Activated CD4-positive, alpha-beta memory T cell treated with anti-CD3 and anti-CD28 coated beads, Interleukin-2, amount 10 ng/mL, durations not matched to agents 7 days and 5 days (primary cell): ENCODE data around the gene HECTD3. TPM values are rescaled to one million over a fixed set of nuclear protein-coding genes. Genes with fewer than 3 reads are reported as not detected.
"Not testable (repeated sequence)": the region's sequence is repeated elsewhere in the genome, so short reads cannot be mapped to it uniquely, and the experiment has no call there.

Experiments used
- CTCF ChIA-PET: fragments of 350-600 bp; sonication (Branson Sonifier 250); formaldehyde crosslinking; loops from one replicate; lab custom pipeline; 2021; ENCODE audit warnings: antibody characterized with exemption, inconsistent platforms; lab: Charles Lee
- POLR2A ChIA-PET: fragments of 350-600 bp; sonication (Branson Sonifier 250); formaldehyde crosslinking; loops from one replicate; lab custom pipeline; 2021; ENCODE audit warnings: antibody characterized with exemption; lab: Charles Lee
- DNase-seq: peaks from one replicate; pipeline ENCODE4 v3.0.0-alpha.2; 2020
- H3K27ac Mint-ChIP-seq: one replicate; pipeline ENCODE4 v1.8.0; 2021; ENCODE audit warnings: mild to moderate bottlenecking, mixed read lengths
- H3K27me3 Mint-ChIP-seq: one replicate; pipeline ENCODE4 v1.8.0; 2021; ENCODE audit warnings: mixed read lengths
- H3K36me3 Mint-ChIP-seq: one replicate; pipeline ENCODE4 v1.8.0; 2021; ENCODE audit warnings: low read depth, mixed read lengths
- H3K4me1 Mint-ChIP-seq: one replicate; pipeline ENCODE4 v1.8.0; 2021; ENCODE audit warnings: mixed read lengths
- H3K4me3 Mint-ChIP-seq: one replicate; pipeline ENCODE4 v1.8.0; 2021; ENCODE audit warnings: mild to moderate bottlenecking, mixed read lengths
- H3K9me3 Mint-ChIP-seq: one replicate; pipeline ENCODE4 v1.8.0; 2021; ENCODE audit warnings: mixed read lengths
- total RNA-seq, 2 experiments: library from RNA; stranded (reverse); gene quantifications; one replicate each; pipeline ENCODE4 v1.2.3, GENCODE V29; 2021

Gene HECTD3
- total RNA-seq, 2 experiments from 2014 or later: 40.3 to 43.5 TPM

DNA sequence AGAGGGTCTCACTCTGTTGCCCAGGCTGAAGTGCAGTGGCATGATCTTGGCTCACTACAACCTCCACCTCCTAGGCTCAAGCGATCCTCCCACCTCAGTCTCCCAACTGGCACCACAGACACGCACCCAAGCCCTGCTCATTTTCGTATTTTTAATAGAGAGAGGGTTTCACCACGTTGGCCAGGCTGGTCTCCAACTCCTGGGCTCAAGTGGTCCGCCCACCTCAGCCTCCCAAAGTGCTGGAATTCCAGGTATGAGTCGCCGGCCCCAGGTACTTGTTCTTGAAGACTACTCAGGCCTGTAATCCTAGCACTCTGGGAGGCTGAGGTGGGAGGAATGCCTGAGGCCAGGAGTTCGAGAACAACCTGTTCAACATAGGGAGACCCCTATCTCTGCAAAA, 9.5 kb downstream of the HECTD3 start:
- CTCF ChIA-PET, H3K27ac Mint-ChIP-seq, DNase-seq, H3K4me1 Mint-ChIP-seq, H3K27me3 Mint-ChIP-seq, H3K4me3 Mint-ChIP-seq, H3K9me3 Mint-ChIP-seq, POLR2A ChIA-PET: not testable (repeated sequence)
- H3K36me3 Mint-ChIP-seq: peaks cover 38% of the 10 kb centered on the region

DNA sequence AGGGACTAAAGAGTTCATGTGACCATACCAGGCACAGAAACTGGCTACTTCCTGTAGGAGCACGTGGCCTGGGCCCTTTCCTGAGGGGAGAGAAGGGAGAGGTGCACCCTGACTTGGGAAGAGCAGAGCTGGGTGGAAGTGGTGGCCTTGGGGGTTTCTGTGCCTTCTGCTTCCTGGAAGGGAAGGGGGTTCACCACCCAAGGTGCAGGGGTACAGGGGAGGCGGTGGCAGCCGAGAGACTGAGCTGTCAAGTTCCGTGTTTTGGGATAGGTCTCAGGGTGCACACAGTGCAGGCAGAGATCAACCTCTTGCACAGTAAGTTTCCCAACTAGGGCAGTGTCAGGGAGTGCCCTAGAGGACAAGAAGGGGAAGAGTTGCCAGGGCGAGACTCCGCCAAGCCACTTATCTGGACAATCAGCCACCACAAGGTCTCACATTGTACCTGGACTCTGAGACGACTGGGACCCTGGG, 10.1 kb downstream of the HECTD3 start:
- peaks cover 9% of the 10 kb centered on the region for H3K4me1 Mint-ChIP-seq
- H3K27ac Mint-ChIP-seq: peak overlapping the region; percentile 18
- CTCF ChIA-PET: no interaction called here
- H3K4me3 Mint-ChIP-seq: no peak overlapping the region
- no peaks in the 10 kb centered on the region for H3K27me3 Mint-ChIP-seq
- DNase-seq: no peak
- peaks cover 35% of the 10 kb centered on the region for H3K36me3 Mint-ChIP-seq
- no peaks in the 10 kb centered on the region for H3K9me3 Mint-ChIP-seq
- POLR2A ChIA-PET: interaction anchor here (1.0 kb wide), 1 partner anchor 10 kb away, joined by 3 read pairs; the partner anchor contains the start of gene HECTD3

DNA sequence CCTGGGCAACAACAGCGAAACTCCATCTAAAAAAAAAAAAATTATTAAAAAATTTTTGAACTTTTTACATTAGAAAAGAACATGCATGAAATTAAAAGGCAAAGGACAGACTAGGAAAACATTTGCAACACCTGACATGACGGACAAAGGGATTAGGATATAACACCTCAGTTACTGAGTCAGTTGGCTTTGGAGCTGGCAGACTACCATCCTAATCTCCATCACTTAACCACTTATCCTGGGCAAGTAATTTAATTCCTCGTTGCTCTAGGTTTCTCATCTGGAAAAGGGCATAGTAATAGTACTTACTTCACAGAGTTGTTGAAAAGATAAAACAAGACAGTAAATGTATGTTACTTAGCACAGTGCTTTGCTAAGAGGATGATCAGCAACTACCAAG, 11.9 kb downstream of the HECTD3 start:
- H3K4me3 Mint-ChIP-seq: no peak overlapping the region
- H3K27ac Mint-ChIP-seq: no peak overlapping the region
- no peaks in the 10 kb centered on the region for H3K9me3 Mint-ChIP-seq
- H3K4me1 Mint-ChIP-seq: peaks cover 9% of the 10 kb centered on the region
- ChIA-PET POLR2A (interaction anchor here (1.7 to 2.0 kb wide), 2 partner anchors 9 to 13 kb away, joined by 4 to 5 read pairs; partner anchors contain the start of gene EIF2B3), CTCF (no interaction called here)
- no peak for DNase-seq
- peaks cover under 1% of the 10 kb centered on the region for H3K27me3 Mint-ChIP-seq
- H3K36me3 Mint-ChIP-seq: peaks cover 21% of the 10 kb centered on the region

DNA sequence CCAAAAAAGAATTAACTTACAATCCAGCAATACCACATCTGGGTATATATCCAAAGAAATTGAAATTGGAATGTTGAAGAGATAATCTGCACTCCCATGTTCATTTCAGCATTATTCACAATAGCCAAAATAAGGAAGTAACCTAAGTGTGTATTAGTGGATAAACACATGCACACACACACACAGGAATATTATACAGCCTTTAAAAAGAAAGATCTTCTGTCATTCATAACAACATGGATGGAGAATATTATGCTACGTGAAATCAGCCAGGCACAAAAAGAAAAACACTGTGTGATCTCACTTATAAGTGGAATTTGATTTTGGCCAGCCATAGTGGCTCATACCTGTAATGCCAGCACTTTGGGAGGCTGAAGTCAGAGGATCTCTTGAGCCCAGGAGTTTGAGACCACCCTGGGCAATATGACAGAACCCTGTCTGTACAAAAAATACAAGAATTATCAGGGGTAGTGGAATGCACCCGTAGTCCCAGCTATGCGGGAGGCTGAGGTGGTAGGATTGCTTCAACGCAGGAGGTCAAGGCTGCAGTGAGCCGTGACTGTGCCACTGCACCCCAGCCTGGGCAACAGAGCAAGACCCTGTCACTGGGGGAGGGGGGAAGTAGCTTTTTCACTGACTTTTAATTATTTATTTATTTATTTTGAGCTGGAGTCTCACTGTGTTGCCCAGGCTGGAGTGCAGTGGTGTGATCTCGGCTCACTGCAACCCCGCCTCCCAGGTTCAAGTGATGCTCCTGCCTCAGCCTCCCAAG, 15.5 kb downstream of the HECTD3 start:
- no peak overlapping the region for H3K4me3 Mint-ChIP-seq
- H3K27me3 Mint-ChIP-seq: peaks cover 2% of the 10 kb centered on the region
- POLR2A ChIA-PET: no interaction called here
- CTCF ChIA-PET: interaction anchor here (0.6 kb wide), 1 partner anchor 308 kb away, joined by 3 read pairs; no protein-coding TSS in a partner anchor
- no peak overlapping the region for H3K27ac Mint-ChIP-seq
- H3K36me3 Mint-ChIP-seq: no peaks in the 10 kb centered on the region
- H3K4me1 Mint-ChIP-seq: peaks cover 4% of the 10 kb centered on the region
- H3K9me3 Mint-ChIP-seq: no peaks in the 10 kb centered on the region
- DNase-seq: no peak

DNA sequence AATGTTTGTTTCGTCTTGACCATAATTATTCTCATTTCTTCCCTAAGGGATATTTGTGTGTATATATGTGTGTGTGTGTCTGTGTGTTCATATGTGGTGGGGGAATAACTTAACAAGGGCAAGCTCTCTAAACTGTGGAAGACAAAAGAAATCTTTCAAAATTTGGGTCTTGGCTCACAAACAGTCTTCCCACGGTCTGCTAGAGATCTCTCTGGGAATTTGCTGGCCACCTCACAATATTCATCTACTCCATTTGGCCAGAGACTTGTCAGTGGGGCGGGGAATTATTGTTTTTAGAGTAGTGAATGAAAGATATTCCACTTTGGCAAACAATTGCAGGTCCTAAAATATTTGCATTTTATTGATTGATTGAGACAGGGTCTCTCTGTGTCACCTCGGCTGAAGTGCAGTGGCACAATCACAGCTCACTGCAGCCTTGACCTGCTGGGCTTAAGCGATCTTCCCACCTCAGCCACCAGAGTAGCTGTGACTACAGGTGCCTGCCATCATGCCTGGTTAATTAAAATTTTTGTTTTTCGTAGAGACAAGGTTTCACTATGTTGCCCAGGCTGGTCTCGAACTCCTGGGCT, 16.7 kb downstream of the HECTD3 start:
- no peak overlapping the region for H3K4me3 Mint-ChIP-seq
- H3K27ac Mint-ChIP-seq: no peak overlapping the region
- no peaks in the 10 kb centered on the region for H3K9me3 Mint-ChIP-seq
- H3K4me1 Mint-ChIP-seq: no peaks in the 10 kb centered on the region
- DNase-seq: no peak
- ChIA-PET CTCF (no interaction called here), POLR2A (no interaction called here)
- peaks cover 4% of the 10 kb centered on the region for H3K27me3 Mint-ChIP-seq
- H3K36me3 Mint-ChIP-seq: no peaks in the 10 kb centered on the region

DNA sequence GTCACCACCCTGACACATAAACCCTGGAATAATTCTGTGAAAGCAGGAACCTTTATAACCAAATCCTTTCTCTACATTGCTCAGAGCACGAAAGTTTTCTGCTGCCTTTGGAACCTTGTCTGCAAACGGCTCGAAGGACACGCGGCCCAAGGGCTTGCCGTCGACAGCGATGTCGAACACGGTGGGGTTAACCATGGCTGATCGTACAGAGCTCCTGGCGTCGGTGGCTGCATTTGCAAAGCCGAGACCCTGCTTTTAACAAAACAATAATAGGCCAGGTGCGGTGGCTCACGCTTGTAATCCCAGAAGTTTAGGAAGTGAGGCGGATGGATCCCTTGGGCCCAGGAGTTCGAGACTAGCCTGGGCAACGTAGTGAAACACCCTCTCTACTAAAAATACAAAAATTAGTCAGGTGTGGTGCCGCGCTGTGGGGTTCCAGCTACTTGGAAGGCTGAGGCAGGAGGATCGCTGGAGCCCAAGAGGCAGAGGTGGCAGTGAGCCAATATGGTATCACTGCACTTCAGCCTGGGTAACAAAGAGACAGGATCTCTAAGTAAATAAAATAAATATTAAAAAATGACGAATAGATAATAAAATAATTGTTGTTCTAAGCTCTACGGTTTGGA, 22.5 kb downstream of the HECTD3 start:
- H3K4me3 Mint-ChIP-seq: no peak overlapping the region
- no peaks in the 10 kb centered on the region for H3K36me3 Mint-ChIP-seq
- peaks cover 22% of the 10 kb centered on the region for H3K4me1 Mint-ChIP-seq
- H3K27ac Mint-ChIP-seq: no peak overlapping the region
- POLR2A ChIA-PET: interaction anchor here (1.0 to 1.7 kb wide), 2 partner anchors 11 to 267 kb away, joined by 4 read pairs; no protein-coding TSS in a partner anchor
- peaks cover 2% of the 10 kb centered on the region for H3K27me3 Mint-ChIP-seq
- no peaks in the 10 kb centered on the region for H3K9me3 Mint-ChIP-seq
- no peak for DNase-seq
- CTCF ChIA-PET: interaction anchor here (1.0 to 1.4 kb wide), 3 partner anchors 9 to 195 kb away, joined by 3 to 5 read pairs (median 5); partner anchors contain the start of genes HECTD3 and UROD

DNA sequence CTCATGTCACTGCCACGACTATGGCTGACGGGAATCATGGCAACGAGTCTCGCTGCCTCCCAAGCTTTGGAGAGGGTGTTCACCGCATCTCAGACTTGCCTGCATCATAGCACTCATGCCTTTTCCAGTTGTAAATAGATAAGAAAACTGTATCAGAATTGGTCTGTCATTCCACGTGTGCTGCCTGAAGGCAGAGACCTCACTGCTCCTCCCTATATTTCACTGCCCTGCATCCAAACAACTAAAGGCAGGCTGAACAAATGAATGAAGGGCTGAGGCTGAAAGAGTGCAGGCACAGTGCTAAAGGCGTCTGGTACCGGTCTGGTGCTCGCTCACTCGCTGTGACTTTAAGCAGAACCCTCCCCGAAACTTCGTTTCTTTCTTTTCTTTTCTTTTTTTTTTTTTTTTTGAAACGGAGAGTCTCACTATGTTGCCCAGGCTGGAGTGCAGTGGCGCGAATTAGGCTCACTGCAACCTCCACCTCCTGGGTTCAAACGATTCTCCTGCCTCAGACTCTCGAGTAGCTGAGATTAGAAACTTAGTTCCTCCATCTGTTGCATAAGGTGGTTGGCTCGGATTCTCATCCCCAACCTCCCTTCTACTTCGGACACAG, 25.3 kb downstream of the HECTD3 start:
- CTCF ChIA-PET: interaction anchor here (0.7 to 2.9 kb wide), 7 partner anchors 14 to 317 kb away, joined by 3 to 24 read pairs (median 4); partner anchors contain the start of genes HECTD3, RPS8 and UROD
- POLR2A ChIA-PET: interaction anchor here (0.7 to 3.2 kb wide), 24 partner anchors 12 to 700 kb away, joined by 3 to 53 read pairs (median 4); partner anchors contain the start of genes BTBD19, DYNLT4, GPBP1L1 and HECTD3
- peaks cover 4% of the 10 kb centered on the region for H3K36me3 Mint-ChIP-seq
- H3K9me3 Mint-ChIP-seq: no peaks in the 10 kb centered on the region
- peak overlapping the region; percentile 90 for H3K4me3 Mint-ChIP-seq
- DNase-seq: no peak
- peak overlapping the region; percentile 86 for H3K27ac Mint-ChIP-seq
- peaks cover 2% of the 10 kb centered on the region for H3K27me3 Mint-ChIP-seq
- H3K4me1 Mint-ChIP-seq: peaks cover 28% of the 10 kb centered on the region

DNA sequence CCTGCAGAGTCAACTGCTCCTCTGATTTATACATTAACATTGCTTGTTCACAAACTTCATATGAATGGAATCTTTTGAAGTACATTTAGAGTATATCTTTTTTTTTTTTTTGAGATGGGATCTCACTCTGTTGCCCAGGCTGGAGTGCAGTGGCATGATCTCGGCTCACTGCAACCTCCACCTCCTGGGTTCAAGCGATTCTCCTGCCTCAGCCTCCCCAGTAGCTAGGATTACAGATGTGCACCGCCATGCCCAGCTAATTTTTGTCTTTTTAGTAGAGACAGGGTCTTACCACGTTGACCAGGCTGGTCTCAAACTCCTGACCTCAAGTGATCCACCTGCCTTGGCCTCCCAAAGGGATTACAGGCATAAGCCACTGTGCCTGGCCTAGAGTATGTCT, 33.8 kb downstream of the HECTD3 start:
- CTCF ChIA-PET, H3K4me3 Mint-ChIP-seq, POLR2A ChIA-PET, H3K9me3 Mint-ChIP-seq, DNase-seq, H3K27me3 Mint-ChIP-seq, H3K27ac Mint-ChIP-seq, H3K4me1 Mint-ChIP-seq: not testable (repeated sequence)
- H3K36me3 Mint-ChIP-seq: peaks cover 46% of the 10 kb centered on the region

DNA sequence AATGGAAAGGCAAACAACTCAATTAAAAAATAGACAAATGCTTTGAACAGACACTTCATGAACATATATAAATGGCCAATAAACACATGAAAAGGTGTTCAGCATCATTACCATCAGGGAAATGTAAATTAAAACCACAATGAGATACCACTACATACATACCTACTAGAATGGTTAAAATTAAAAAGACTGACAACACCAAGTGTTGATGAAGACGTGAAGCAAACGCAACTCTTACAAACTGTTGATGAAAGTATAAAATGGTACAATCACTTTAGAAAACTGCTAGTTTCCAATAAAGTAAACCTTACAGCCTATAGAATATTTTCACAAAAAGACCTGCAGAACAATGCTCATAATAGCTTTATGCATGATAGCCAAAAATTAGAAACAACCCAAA, 34.9 kb downstream of the HECTD3 start:
- Mint-ChIP-seq H3K36me3 (peaks cover 46% of the 10 kb centered on the region), H3K27me3 (no peaks in the 10 kb centered on the region), H3K27ac (no peak overlapping the region), H3K4me3 (no peak overlapping the region), H3K9me3 (peaks cover 3% of the 10 kb centered on the region), H3K4me1 (peaks cover 7% of the 10 kb centered on the region)
- CTCF ChIA-PET: no interaction called here
- DNase-seq: no peak
- POLR2A ChIA-PET: no interaction called here

DNA sequence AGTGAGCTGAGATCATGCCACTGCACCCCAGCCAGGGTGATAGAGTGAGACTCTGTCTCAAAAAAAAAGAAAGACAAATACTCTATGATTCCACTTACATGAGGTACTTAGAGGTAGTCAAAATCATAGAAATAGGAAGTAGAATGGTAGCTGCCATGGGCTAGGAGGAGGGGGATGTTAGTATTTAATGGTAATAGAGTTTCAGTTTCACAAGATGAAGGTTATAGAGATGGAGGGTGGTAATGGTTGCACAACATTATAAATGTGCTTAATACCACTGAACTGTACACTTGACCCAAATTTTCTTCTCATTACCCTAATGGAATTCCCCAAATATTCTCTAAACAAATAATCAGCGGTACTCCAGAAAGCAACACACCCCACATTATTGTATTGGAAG, 37.5 kb downstream of the HECTD3 start:
- Mint-ChIP-seq H3K4me1 (peaks cover 4% of the 10 kb centered on the region), H3K27ac (no peak overlapping the region), H3K9me3 (peaks cover 3% of the 10 kb centered on the region), H3K36me3 (peaks cover 47% of the 10 kb centered on the region), H3K4me3 (no peak overlapping the region), H3K27me3 (no peaks in the 10 kb centered on the region)
- ChIA-PET POLR2A (no interaction called here), CTCF (no interaction called here)
- no peak for DNase-seq

DNA sequence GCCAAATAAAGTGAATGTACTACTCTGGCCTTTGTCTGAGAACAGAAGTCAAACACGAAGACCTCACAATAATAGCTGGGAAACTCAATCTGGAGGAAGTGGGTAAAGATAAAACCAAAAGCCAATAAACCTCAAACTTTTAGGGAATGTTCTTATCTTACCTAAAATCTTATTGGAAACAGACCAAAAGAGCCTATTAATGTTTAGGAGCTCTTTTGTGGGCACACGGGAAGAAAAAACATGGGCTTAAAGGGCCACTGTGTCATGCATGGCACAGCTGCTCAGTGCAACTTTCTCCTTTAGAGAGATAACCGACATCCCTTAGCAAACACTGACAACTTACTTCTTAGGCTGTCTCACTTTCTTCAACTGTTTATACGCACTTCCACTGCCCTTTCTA, 40.8 kb downstream of the HECTD3 start:
- Mint-ChIP-seq H3K36me3 (peaks cover 17% of the 10 kb centered on the region), H3K9me3 (no peaks in the 10 kb centered on the region), H3K27me3 (no peaks in the 10 kb centered on the region), H3K4me3 (no peak overlapping the region), H3K4me1 (peaks cover 4% of the 10 kb centered on the region), H3K27ac (no peak overlapping the region)
- ChIA-PET CTCF (no interaction called here), POLR2A (no interaction called here)
- DNase-seq: no peak

DNA sequence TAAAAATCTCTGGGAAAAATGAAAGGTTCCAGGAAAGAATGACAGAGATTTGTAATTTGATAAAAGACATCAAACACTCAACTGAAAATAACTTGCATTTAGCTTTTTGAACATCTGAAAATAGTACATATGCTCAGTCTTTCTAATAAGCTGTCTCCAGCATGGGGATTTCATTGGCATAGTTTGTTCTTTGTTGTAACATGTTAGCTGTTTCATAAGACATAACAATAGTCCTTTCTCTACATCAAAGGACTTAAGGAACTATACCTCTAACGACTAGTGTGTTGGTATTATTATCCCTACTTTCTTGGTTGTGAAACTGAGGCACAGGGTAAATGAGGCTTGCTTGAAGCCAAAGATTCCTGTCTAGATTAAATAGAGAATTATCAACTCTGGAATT, 46.7 kb downstream of the HECTD3 start:
- ChIA-PET POLR2A (interaction anchor here (2.8 kb wide), 1 partner anchor 145 kb away, joined by 6 read pairs; no protein-coding TSS in a partner anchor), CTCF (no interaction called here)
- H3K27ac Mint-ChIP-seq: no peak overlapping the region

More for the DNA sequence above, 46.7 kb downstream of the HECTD3 start:
- H3K4me1 Mint-ChIP-seq: no peaks in the 10 kb centered on the region
- H3K4me3 Mint-ChIP-seq: no peak overlapping the region
- no peak for DNase-seq
- H3K27me3 Mint-ChIP-seq: no peaks in the 10 kb centered on the region
- H3K9me3 Mint-ChIP-seq: no peaks in the 10 kb centered on the region
- H3K36me3 Mint-ChIP-seq: peaks cover 8% of the 10 kb centered on the region
